ENCODE data around the gene COQ10B. TPM values are rescaled to one million over a fixed set of nuclear protein-coding genes. Genes with fewer than 3 reads are reported as not detected.

The COQ10B gene
- total and polyA plus RNA-seq, 2 donors (not counting 3 experiments of a cell fraction or from before 2014, with no cell fraction given): 2.4 to 15.1 TPM

- no peaks in the 10 kb centered on the region for H3K9me3 ChIP-seq (replicated peaks; ENCODE audit: control insufficient read depth, insufficient read depth, low read length)
- dilution Hi-C loops (cut with MboI; ENCODE audit: extremely low pct_ligation_motif_present, low sequenced_read_pairs) (no loop called here), intact Hi-C loops (cut with micrococcal nuclease) (no loop called here)
- H4K20me1 ChIP-seq (replicated peaks; ENCODE audit: control insufficient read depth, extremely low read depth, insufficient read depth, low read length): peaks cover 4% of the 10 kb centered on the region
- no peaks in the 10 kb centered on the region for H3K9me1 ChIP-seq (replicated peaks; ENCODE audit: control insufficient read depth, extremely low read depth, insufficient read depth, low read length)
- no peaks in the 10 kb centered on the region for H3K27me3 ChIP-seq (ENCODE audit: control insufficient read depth in 2 of 2, insufficient read depth in 2 of 2, low read length in 2 of 2)
- H3K36me3 ChIP-seq (ENCODE audit: control insufficient read depth in 2 of 2, extremely low read depth in 1 of 2, insufficient read depth in 2 of 2, low read length in 2 of 2): peaks cover 29 to 60% of the 10 kb centered on the region in 2 experiments
- POLR2A ChIA-PET: no interaction called here
- H3K27ac ChIP-seq (ENCODE audit: insufficient read depth, low read depth, low read length): no peak overlapping the region
- no peak for DNase-seq (ENCODE audit: low read depth, low spot score)
- CTCF ChIA-PET: interaction anchor here (1.5 kb wide), 1 partner anchor 9 kb away, joined by 5 read pairs; no protein-coding TSS in a partner anchor
- FAIRE-seq: no peak
- peaks cover 6% of the 10 kb centered on the region for H3K79me2 ChIP-seq (ENCODE audit: control insufficient read depth, insufficient read depth, low read length)
- H3K4me1 ChIP-seq (ENCODE audit: control insufficient read depth, extremely low read depth, insufficient read depth, low read length): no peaks in the 10 kb centered on the region
- no peak overlapping the region for H3K4me3 ChIP-seq (replicated peaks in 1 of 3; ENCODE audit: insufficient read depth in 1 of 3, low read depth in 1 of 3, low read length in 3 of 3)
- TF ChIP-seq POLR2A (IDR thresholded peaks at IDR 0.05; ENCODE audit: low read depth, low read length): no peak
- no peak for TF ChIP-seq CTCF (IDR thresholded peaks at IDR 0.05; ENCODE audit: extremely low read depth in 1 of 2, insufficient read depth in 1 of 2, low read depth in 1 of 2, low read length in 2 of 2)
- TF ChIP-seq MAX (IDR thresholded peaks at IDR 0.05; ENCODE audit: insufficient read depth, insufficient read length): no peak
- no peak for TF ChIP-seq EZH2 (IDR thresholded peaks at IDR 0.05; ENCODE audit: borderline replicate concordance, low read depth, low read length, severe bottlenecking)
- TF ChIP-seq JUN (IDR thresholded peaks at IDR 0.05; ENCODE audit: borderline replicate concordance, insufficient read depth, insufficient read length, low read depth): no peak
- no peak for TF ChIP-seq GATA2 (IDR thresholded peaks at IDR 0.05; ENCODE audit: insufficient read depth, insufficient read length, low read depth, low read length)
- TF ChIP-seq POLR2AphosphoS5 (IDR thresholded peaks at IDR 0.05; ENCODE audit: insufficient read depth, low read depth, low read length): no peak
- TF ChIP-seq FOS (IDR thresholded peaks at IDR 0.05; ENCODE audit: borderline replicate concordance, insufficient read depth, low read length): no peak
- TF ChIP-seq MYC (IDR thresholded peaks at IDR 0.05; ENCODE audit: low read depth, low read length): no peak
- no peak overlapping the region for H2AFZ ChIP-seq (ENCODE audit: low read depth, low read length)
- no peak overlapping the region for H3K9ac ChIP-seq (replicated peaks; ENCODE audit: extremely low read depth, insufficient read depth, low read length)
- BruUV-seq (replicated peaks): no TSS peak
- H3K4me2 ChIP-seq (ENCODE audit: insufficient read depth, low read length): no peak overlapping the region
These were observed 47.8 kb upstream of the COQ10B start for GRCh38 chr2:197405582-197405981.

Data from endothelial cell of umbilical vein (primary cell).